SHP77 (cell line): ENCODE results near the gene EFS.
"Not testable (repeated sequence)": the region's sequence is repeated elsewhere in the genome, so short reads cannot be mapped to it uniquely, and the experiment has no call there.

ENCODE experiments used
- DNase-seq, 2 experiments: peaks; one replicate each; lab custom pipeline; 2025; lab: John Stamatoyannopoulos, UW

Gene EFS

GRCh38 chr14:23365036-23365731 lies at the start of gene EFS:
TSS of gene EFS (minus strand) at chr14:23365172. CDS start at chr14:23365025, 147 bp downstream.
- no peak for DNase-seq

GRCh38 chr14:23414254-23414653 lies 49.3 kb upstream of the EFS start:
- DNase-seq, result no peak

- DNase-seq, result no peak
Measured at GRCh38 chr14:23413681-23414080, 48.7 kb upstream of the EFS start.

GRCh38 chr14:23411563-23412525 lies 46.9 kb upstream of the EFS start:
- DNase-seq, result no peak

- DNase-seq, result no peak
Measured at GRCh38 chr14:23409966-23410635, 45.1 kb upstream of the EFS start.

- DNase-seq, result no peak
Measured at GRCh38 chr14:23409475-23409874, 44.5 kb upstream of the EFS start.

GRCh38 chr14:23408307-23408630 lies 43.3 kb upstream of the EFS start:
- no peak for DNase-seq

GRCh38 chr14:23407516-23408306 lies 42.7 kb upstream of the EFS start, which contains the start of gene MYH6:
TSS of gene MYH6 (minus strand) at chr14:23408273. CDS start at chr14:23407223, 1,050 bp downstream.
- no peak for DNase-seq

- no peak for DNase-seq
Measured at GRCh38 chr14:23406725-23407355, 41.9 kb upstream of the EFS start.

- no peak for DNase-seq
Measured at GRCh38 chr14:23406244-23406643, 41.3 kb upstream of the EFS start.

- no peak for DNase-seq
Measured at GRCh38 chr14:23405516-23406025, 40.6 kb upstream of the EFS start.

GRCh38 chr14:23405096-23405495 lies 40.1 kb upstream of the EFS start:
- no peak for DNase-seq

- DNase-seq, result no peak
Measured at GRCh38 chr14:23404331-23404900, 39.4 kb upstream of the EFS start.

GRCh38 chr14:23403908-23404307 lies 38.9 kb upstream of the EFS start:
- DNase-seq, result no peak

- DNase-seq, result no peak
Measured at GRCh38 chr14:23403139-23403438, 38.1 kb upstream of the EFS start.

- no peak for DNase-seq
Measured at GRCh38 chr14:23402296-23403138, 37.5 kb upstream of the EFS start.

GRCh38 chr14:23401291-23401690 lies 36.3 kb upstream of the EFS start:
- no peak for DNase-seq

- not testable (repeated sequence) for DNase-seq
Measured at GRCh38 chr14:23400496-23401149, 35.7 kb upstream of the EFS start.

GRCh38 chr14:23399591-23399990 lies 34.6 kb upstream of the EFS start:
- no peak for DNase-seq
